IPS-18c (cell line): Measurements from ENCODE around the gene SLFNL1.
A peak's percentile ranks its signal among the peaks of the same experiment; 100 is the strongest.

Experiments
- H3K4me3 ChIP-seq: 2 replicates; pipeline ENCODE4 v1.7.0; 2013; ENCODE audit warnings: low read depth, mild to moderate bottlenecking, low read length, moderate library complexity; ENCODE audit not compliant: insufficient read depth
- H3K9me3 ChIP-seq: one replicate; pipeline ENCODE4 v1.6.1; 2013; ENCODE audit warnings: mild to moderate bottlenecking, low read length, moderate library complexity; ENCODE audit not compliant: control insufficient read depth, insufficient read depth

The SLFNL1 gene

DNA sequence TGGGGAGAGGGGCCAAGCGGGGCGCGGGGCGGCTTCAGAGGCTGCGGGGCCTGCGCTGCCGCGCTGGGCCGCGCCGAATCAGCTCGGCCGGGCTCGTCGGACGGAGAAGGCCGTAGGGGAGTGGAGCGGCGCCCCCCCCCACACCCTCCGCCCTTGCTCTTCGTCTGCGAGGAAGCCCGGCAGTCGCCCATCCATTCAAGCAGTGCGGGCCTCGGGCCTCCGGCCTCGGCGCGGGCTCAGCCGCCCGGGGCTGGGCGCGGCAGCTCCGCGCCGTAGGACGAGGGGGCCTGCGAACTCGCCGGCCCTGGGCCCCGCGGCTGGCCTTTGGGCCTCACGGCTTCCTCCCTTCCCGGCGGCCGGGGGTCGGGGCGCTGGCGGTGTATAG, 41.5 kb downstream of the SLFNL1 start:
- H3K9me3 ChIP-seq, result no peaks in the 10 kb centered on the region
- peak overlapping the region; percentile 95 for H3K4me3 ChIP-seq

DNA sequence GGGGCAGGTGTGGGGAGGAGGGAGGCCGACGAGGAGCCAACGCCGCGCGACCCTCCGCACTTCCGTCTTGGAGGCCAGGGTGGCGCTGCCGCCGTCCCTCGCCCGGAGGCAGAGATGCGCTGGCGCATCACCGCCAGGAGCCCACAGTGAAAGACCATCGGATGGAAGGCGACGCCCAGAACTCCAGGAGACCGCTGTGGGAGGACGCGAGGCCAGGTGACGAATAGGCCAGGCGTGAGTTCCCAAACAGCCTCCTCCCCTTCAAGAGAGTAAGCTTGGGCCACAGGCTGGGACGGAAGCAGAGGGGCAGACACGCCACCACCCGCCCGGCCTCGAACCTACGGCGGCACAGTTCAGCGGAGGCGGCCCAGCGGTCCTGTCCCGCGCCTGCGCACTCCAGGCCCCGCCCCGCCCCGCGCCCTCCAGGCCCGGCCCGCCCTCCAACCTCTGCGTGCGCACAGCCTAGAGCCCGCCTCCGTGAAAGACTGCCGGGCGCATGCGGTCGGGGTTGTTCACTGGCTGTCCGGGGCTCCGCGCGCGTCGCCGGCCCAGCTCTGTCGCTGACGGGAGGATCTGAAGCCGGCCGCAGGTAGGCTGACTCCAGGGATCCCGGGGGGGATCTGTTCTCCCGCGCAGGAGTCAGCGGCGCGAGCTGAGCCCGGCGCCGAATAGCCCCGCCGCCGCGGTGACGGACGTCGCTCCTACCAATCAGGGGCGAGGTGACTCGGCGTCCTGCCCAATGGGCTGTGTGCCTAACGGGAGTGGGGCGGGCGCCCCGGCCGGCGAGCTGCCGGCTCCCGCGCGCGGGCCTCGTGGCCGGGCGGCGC, 42.1 kb downstream of the SLFNL1 start, which contains the start of gene CTPS1:
CTPS1 (plus strand) TSS at position 456 of the 827 bp plus-strand sequence. CDS start 3,595 bp downstream, outside the sequence.
- peak within 1 kb of the TSS; percentile 95 for H3K4me3 ChIP-seq
- H3K9me3 ChIP-seq, result no peaks in the 10 kb centered on the region

- peak overlapping the region; percentile 95 for H3K4me3 ChIP-seq
- no peaks in the 10 kb centered on the region for H3K9me3 ChIP-seq
These were observed 42.7 kb downstream of the SLFNL1 start for GRCh38 chr1:40978886-40979240.

DNA sequence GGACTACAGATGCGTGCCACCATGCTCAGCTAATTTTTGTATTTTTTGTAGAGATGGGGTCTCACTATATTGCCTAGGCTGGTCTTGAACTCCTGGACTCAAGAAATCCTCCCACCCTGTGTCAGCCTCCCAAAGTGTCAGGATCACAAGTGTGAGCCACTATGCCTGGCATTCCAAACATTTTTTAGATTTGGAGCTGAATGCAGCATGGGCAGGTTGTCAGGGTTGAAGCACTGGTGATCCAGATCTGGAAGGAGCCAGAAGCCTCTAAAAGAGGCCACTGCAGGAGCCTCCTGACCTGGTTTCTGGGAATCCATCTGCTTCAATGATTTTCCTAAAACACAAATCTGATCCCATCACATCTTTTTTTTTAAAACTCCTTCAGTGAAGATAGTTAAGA, 43.8 kb downstream of the SLFNL1 start:
- no peaks in the 10 kb centered on the region for H3K9me3 ChIP-seq
- H3K4me3 ChIP-seq, result no peak overlapping the region

- H3K4me3 ChIP-seq, result no peak overlapping the region
- H3K9me3 ChIP-seq, result no peaks in the 10 kb centered on the region
These were observed 44.4 kb downstream of the SLFNL1 start for GRCh38 chr1:40976952-40977690.

DNA sequence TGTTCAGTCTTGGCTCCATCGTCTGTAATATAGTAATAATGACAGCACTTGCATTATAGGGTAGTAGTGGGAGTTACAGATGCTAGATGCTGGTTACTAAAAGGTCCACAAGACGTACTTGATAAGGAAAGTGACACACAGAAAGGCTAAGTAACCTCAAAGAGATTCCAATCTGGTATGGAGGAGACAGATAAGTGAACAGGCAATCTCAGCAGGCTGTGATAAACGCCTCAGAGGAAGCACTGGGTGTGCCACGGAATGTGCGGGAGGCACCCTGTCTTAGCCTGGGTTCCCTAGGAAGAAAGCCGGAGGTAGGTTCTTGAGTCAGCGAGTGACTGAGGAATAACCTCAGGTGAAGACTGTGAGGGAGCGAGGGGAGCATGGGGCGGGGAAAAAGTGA, 46.6 kb downstream of the SLFNL1 start:
- Histone ChIP-seq H3K9me3 (no peaks in the 10 kb centered on the region), H3K4me3 (no peak overlapping the region)

- no peaks in the 10 kb centered on the region for H3K9me3 ChIP-seq
- H3K4me3 ChIP-seq, result no peak overlapping the region
These were observed 47.6 kb downstream of the SLFNL1 start for GRCh38 chr1:40973912-40974311.

GRCh38 chr1:40971966-40972365, 49.6 kb downstream of the SLFNL1 start:
- Histone ChIP-seq H3K4me3 (no peak overlapping the region), H3K9me3 (no peaks in the 10 kb centered on the region)

DNA sequence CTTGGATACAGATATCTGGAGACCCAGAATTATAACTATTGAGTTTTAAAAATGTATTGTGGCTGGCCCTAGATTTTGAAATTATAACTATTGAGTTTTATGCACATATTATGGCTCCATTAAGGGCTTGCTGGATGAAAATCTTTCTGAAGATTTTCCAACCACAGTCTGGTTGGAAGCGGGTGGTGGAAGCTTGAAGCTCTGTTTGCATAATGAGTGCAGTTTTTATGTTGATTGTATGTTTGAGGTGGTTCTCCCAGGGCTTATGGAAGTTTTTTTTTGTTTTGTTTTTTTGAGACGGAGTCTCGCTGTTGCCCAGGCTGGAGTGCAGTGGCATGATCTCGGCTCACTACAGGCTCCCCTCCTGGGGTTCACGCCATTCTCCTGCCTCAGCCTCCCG, 52.1 kb downstream of the SLFNL1 start:
- H3K9me3 ChIP-seq, result no peaks in the 10 kb centered on the region

DNA sequence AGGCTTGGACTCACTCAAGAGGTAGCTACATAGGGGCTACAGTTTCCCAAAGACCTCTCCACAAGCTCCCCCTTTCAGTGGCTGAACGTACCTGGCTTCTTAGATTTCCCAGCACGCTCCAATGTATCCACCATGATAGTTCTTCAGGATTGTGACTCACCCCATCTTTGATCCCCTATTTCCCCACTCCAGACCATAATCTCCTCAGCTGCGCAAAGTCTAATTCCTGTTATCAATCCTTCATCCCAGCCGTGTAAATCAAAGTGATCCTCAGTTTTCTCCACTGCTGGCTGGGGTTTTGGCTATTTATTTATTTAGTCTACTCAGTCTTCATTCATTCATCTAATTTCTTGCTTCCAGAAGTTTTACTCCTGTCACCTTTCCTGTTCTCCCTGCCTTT, 55.1 kb downstream of the SLFNL1 start:
- Histone ChIP-seq H3K9me3 (no peaks in the 10 kb centered on the region), H3K4me3 (no peak overlapping the region)

More for the DNA sequence above, 52.1 kb downstream of the SLFNL1 start:
- no peak overlapping the region for H3K4me3 ChIP-seq
